SK-N-MC (cell line): ENCODE measurements around the gene NEIL1.

Source experiments
- EZH2 ChIP-seq: fragments of 200-600 bp; sonication (generic); IDR thresholded peaks from one replicate; pipeline ENCODE4 v1.6.1; 2017; ENCODE audit warnings: antibody characterized with exemption
- POLR2AphosphoS5 ChIP-seq: IDR thresholded peaks from 2 replicates; pipeline ENCODE4 v1.6.1; 2012; ENCODE audit warnings: mild to moderate bottlenecking, low read depth, low read length, borderline replicate concordance

GRCh38 chr15:75338661-75339240 lies 8.1 kb upstream of the NEIL1 start:
- TF ChIP-seq POLR2AphosphoS5 (no peak), EZH2 (no peak)
